NCI-H526 treated with DMSO at 0.1 percent for 48 hours (cell line): ENCODE data around the gene CD84.
"Not testable (repeated sequence)": the region's sequence is repeated elsewhere in the genome, so short reads cannot be mapped to it uniquely, and the experiment has no call there.

Source experiments
- DNase-seq: peaks from one replicate; lab custom pipeline; 2025; lab: John Stamatoyannopoulos, UW

CD84 gene

DNA sequence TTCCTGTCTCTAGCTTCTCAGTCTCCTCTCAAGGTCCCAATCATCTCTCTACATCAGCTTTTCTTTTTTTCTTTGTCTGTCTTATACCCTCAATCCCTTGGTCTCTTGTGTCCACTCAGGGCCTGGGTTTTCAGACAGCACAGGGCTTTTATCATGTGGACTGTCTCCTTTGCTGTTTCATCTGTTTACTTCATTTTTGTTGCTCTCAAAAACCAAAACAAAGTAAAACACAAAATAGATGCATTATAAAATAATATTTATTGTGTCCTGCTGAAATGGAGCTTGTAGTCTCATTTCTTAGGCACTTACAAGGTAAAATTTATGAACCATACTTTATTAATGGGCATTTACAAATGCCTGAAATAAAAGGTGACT, 38.5 kb downstream of the CD84 start:
- no peak for DNase-seq

DNA sequence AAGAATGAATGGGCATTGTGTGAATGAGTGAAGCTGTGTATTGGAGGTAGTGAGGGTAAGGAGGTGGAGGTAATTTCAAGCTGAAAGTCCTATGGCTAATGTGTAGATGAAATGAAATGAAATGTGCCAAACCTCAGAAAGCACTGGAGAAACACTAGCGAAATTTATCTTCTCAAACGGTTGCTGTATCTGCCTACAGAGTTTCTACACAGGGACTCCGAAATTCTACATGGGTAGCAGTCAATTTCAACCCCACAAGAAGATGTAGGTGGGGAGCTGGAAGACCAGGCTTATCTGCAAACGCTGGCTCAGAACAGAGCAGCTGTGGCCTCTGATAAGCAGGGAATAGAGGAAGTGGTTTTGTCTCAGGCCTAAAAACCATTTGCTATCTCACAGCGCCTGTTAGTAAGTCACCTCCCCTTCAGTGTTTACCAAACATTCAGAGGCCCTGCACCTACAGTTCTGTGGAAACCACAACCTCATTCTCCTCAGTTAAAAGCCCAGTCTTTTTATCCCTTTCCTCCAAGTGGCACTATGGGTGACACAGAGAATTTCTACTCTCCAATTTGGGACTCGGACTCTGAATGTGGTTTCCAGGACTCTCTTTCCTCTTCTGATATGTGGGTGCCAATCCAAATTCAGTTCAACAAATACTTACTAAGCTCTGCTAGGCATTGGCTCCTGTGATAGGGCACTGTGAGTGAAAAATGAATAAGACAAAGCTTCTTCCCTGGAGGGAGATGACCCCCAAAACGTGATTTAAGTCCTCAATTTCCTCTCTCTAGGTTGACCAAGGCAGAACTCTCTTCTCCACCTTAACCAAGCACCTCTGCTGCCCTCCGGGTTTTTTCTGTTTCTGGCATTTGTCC, 39.1 kb downstream of the CD84 start:
- no peak for DNase-seq

DNA sequence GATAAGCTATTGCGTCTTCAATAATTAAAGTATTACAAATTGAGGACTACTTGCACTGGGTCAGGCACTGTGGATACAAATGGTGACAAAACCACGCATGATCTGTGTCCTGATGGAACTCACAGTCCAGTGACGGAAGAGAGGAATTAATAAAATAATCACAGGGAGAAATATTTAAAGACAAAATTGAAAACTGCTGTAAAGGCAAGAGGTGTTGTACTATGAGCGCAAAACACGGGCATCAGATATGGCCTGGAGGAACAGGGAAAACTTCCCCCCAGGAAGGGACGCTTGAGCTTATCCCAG, 39.7 kb downstream of the CD84 start:
- DNase-seq, result no peak

DNA sequence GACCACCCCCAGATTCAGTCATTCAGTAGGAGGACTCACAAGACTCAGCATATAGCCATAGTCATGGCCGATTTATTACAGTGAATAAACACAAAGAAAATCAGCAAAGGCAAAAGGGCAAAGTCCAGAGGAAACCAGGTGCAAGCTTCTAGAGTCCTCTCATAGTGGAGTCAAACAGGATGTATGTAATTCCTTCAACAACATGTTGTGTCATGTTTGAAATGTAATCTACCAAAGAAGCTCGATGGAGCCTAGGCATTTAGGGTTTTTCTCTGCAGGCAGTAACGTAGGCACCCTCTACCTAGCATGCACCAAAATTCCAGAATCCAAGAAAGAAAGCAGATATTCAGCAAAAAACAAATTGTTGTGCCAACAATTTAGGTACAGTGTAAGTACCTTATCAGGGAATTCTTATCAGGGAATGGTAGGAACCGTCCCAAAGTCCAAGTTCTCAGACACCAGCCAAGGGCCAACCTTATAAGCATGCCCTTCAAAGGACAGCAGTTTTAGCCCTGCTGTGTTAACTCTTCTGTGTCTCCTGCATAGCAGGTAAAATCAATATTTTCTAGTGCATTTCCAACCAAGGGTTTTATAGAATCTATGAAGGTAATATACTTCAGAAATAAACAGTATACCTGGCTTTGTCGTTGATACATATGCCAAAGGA, 40.2 kb downstream of the CD84 start:
- DNase-seq, result peak; percentile 79

DNA sequence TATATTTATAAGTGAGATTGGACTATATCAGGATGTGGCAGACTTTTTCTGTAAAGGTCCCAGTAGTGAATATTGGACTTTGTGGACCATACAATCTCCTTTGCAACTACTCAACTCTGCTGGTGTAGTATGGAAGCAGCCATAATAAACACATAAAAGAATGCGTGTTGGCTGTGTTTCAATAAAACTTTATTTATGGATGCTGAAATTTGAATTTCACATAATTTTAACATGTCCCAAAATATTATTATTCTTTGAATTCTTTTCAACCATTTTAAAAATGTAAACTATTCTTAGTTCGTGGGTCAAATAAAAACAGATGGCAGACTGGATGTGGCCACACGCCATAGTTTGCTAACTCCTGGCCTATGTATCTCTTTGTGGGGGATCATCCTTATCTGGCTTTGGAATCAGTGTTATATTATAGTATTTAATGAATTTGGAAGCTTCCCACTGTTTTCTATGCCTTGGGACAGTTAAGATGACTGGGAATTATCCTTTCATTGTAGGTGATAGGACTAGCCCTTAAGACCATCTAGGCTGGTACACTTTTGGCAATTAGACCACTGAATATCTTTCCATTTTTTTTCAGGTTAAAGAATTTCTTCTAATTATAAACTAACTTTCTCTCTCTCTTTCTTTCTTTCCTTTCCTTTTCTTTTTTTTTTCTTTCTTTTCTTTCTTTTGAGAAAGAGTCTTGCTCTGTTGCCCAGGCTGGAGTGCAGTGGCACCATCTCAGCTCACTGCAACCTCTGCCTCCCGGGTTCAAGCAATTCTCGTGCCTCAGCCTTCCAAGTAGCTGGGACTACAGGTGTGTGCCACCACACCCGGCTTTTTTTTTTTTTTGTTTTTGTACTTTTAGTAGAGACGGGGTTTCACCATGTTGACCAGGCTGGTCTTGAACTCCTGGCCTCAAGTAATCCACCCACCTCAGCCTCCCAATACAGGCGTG, 41.3 kb downstream of the CD84 start:
- DNase-seq, result no peak

DNA sequence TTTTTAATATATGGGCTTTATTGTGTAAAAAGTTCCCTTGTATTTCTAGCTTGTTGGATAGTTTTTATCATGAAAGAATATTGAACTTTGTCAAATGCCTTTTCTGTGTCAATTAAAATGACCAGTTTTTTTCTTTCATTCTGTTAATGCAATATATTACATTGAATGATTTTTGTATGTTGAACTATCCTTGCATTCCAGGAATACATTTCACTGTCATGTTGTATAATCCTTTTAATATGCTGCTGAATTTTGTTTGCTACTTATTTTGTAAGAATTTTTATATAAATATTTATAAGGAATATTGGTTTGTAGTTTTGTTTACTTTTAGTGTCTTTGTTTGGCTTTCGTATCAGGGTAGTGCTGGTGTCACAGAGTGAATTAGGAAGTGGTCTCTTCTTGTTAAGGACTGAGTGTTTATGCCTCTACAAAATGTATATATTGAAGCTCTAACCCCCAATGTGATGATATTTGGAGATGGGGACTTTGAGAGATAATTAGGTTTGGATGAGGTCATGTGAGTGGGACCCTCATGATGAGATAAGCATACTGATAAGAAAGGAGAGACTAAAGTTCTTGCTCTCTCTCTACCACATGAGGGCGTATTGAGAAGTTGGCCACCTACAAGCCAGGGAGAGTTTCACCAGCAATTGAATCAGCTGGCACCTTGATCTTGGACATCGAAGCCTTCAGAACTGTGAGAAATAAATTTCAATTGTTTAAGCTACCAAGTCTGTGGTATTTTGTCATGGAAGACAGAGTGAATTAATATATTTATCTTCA, 44.3 kb downstream of the CD84 start:
- no peak for DNase-seq

DNA sequence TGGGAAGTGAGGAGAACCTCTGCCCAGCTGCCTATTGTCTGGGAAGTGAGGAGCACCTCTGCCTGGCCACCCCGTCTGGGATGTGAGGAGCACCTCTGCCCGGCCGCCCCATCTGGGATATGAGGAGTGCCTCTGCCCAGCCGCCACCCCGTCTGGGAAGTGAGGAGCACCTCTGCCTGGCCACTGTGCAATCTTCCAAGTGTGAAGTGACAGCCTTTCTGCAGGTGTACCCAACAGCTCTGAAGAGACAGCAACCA, 46.8 kb downstream of the CD84 start:
- DNase-seq, result not testable (repeated sequence)

DNA sequence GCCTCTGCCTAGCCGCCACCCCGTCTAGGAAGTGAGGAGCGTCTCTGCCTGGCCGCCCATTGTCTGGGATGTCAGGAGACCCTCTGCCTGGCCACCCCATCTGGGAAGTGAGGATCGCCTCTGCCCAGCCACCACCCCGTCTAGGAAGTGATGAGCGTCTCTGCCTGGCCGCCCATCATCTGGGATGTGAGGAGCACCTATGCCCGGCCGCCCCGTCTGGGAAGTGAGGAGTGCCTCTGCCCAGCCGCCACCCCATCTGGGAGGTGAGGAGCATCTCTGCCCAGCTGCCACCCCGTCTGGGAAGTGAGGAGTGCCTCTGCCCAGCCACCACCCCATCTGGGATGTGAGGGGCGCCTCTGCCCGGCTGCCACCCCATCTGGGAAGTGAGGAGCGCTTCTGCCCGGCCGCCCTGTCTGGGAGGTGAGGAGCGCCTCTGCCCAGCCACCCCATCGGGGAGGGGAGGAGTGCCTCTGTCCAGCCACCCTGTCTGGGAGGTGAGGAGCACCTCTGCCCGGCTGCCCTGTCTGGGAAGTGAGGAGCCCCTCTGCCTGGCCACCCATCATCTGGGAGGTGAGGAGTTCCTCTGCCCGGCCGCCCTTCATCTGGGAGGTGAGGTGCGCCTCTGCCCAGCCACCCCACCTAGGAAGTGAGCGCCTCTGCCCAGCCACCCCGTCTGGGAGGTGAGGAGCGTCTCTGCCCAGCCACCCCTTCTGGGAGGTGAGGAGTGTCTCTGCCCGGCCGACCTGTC, 47.3 kb downstream of the CD84 start:
- not testable (repeated sequence) for DNase-seq

DNA sequence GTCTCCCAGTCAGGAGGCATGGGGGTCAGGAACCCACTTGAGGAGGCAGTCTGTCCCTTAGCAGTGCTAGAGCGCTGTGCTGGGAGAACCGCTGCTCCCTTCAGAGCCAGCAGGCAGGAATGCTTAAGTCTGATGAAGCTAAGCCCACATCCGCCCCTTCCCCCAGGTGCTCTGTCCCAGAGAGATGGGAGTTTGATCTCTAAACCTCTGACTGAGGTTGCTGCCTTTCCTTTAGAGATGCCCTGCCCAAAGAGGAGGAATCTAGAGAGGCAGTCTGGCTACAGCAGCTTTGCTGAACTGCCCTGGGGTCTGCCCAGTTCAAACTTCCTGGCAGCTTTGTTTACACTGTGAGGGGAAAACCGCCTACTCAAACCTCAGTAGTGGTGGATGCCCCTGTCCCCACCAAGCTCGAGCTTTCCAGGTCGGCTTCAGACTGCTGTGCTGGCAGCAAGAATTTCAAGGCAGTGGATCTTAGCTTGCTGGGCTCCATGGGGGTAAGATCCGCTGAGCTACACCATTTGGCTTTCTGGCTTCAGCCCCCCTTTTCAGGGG, 49.8 kb downstream of the CD84 start:
- not testable (repeated sequence) for DNase-seq

DNA sequence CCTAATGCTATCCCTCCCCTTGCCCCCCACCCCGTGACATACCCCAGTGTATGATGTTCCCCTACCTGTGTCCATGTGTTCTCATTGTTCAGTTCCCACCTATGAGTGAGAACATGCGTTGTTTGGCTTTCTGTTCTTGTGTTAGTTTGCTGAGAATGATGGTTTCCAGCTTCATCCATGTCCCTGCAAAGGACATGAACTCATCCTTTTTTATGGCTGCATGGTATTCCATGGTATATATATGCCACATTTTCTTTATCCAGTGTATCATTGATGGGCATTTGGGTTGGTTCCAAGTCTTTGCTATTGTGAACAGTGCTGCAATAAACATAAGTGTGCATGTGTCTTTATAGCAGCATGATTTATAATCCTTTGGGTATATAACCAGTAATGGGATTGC, 55.5 kb downstream of the CD84 start:
- DNase-seq, result not testable (repeated sequence)

DNA sequence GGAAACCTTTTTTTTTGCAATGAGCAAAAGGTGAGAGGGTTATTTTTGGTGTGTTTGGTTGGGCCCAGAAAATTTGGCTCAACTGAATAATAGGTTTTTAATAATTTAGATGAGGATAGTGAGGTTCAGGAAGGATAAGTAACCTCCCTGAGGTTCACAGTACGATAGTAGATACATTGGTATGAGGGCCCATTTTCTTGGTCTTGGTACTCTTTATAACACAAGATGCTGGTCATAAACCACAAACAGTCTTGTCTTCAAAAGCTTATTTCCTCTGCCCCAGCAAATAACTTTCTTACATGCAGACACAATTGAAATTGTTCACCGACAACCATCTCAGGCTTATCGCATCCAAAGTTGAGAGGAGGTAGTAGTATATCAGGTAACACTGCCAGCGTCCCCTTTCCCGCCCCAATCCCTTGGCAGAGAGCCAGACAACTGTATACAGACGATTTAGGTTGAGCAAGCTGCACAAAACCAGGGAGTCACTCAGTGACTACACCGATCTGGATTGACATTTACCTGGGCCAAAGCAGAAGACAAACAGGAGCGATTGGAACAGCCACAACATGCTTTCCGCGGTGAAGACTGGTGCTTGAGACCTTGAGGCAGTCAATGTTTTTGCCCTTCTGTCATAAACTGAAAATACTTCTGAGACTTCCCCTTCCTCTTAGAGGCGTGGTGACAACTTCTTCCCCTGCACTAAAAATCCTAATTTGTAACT, 56.5 kb downstream of the CD84 start, which contains the start of gene SLAMF6:
Gene SLAMF6 (minus strand): TSS at position 634 of the 724 bp plus-strand sequence. CDS start 63 bp downstream, at position 571.
- DNase-seq, result no peak

DNA sequence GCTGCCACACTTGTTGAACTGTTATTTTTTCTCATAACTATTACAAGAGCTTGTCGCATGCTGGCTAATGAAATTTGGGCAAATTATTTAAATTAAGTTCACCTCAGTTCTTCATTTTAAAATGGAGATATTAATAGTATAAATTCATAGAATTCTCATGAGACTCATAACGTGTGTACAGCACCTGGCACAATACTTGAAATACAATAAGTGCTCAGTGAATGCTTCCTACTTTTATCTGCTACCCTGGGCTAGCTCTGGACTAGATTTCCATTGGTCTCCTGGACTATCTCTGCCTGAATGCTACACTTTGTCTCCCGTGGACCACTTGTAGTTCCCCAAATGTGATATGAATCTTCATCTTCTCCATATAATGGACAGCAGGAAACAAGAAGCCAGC, 57.2 kb downstream of the CD84 start:
- DNase-seq, result no peak

DNA sequence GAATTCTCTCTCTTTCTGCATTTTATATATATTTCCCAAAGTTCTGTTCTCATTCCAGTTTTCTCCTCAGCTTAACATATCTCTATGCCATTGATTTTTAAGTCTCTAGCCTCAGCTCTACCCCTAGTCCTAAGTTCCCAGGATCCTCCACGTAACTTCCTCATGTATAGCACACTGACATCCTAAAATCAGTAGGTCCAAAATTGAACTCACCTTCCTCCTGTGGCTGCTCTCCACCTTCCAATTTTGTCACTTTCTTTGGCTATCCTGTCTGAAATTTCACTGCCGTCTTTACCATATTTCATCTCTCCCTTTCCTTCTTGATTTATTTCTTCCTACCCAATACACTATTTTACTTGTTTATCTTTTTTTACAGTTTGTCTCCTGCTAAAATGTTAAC, 57.7 kb downstream of the CD84 start:
- no peak for DNase-seq

DNA sequence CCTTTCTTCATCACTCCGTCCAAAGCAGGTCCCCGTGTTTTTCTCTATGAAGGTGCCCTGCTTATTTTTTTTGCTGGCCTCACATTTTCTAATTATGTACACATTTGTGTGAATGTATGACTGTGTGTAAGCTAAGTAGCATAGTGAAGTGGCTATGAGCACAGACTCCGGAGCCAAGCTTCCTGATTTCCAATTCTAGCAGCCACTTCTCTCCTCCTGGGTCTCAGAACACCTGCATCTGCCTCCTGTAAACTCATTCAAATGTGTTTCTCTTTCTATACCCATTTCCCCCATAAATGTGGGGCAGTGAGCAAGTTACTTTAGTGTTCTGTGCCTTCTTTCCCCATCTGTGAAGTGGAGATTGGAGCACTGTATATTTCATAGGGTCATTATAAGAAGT, 58.3 kb downstream of the CD84 start:
- no peak for DNase-seq

DNA sequence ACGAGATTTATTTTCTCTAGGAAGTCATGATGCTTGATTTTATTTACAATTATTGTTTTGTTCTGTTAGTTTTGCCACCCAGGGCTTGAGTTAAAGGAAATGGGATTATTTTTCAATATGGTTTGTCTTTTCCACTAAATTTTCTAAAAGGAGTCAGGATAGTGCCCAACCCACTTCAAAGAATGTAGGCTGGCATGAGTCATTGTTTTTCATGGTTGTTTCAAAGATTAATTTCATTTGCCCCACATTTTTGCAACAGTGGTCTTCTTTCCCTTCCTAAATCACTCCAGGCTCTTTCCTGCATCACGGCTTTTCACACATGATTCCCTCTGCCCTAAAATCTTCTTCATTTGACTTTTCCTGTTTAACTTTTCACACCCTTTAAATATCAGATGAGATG, 58.7 kb downstream of the CD84 start:
- no peak for DNase-seq

DNA sequence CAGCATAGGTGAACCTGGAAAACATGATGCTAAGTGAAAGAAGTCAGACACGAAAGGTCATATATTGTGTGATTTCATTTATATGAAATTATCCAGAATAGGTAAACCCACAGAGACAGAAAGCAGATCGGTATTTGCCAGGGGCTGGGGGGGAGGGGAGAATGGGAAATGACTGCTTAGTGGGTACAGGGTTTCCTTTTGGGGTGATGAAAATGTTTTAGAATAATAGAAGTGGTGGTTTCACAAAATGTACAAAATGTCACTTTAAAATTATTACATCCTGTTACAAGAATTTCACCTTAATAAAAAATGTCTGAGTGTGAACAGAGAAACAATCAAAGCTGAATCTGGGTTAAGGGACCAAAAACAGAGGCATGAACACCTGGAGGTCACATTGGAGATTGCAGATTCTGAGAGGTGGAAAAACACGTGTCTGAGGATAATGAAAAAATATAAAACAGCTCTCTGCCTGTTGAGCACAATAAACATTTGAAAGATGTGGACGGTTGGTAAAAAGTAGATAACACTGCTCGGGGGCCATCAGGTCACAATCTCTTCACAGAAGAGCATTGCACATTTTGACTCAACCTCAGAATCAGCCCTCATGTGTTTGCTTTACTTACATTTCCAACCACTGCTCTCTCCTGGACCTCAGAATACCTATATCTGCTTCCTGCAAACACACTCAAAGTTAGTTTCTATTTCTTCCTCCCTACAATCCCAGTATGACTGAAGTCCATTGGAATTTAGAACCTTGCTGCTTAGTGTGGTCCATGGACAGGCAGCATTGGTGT, 59.5 kb downstream of the CD84 start:
- no peak for DNase-seq

DNA sequence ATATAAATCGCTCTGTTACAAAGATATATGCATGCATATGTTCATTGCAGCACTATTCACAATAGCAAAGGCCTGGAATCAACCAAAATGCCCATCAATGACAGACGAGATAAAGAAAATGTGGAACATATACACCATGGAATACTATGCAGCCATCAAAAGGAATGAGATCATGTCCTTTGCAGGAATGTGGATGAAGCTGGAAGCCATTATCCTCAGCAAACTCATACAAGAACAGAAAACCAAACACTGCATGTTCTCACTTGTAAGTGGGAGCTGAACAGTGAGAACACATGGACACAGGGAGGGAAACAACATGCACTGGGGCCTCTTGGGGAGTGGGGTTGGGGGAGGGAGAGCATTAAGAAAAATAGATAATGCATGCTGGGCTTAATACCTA, 61.8 kb downstream of the CD84 start:
- DNase-seq, result not testable (repeated sequence)

DNA sequence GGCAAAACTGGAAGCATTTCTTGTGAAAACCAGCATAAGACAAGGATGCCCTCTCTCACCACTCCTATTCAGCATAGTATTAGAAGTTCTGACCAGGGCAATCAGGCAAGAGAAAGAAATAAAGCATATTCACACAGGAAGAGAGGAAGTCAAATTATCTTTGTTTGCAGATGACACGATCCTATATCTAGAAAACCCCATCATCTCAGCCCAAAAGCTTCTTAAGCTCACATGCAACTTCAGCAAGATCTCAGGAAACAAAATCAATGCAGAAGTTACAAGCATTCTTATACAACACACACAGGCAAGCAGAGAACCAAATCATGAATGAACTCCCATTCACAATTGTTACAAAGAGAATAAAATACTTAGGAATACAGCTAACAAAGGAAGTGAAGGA, 63.4 kb downstream of the CD84 start:
- not testable (repeated sequence) for DNase-seq

DNA sequence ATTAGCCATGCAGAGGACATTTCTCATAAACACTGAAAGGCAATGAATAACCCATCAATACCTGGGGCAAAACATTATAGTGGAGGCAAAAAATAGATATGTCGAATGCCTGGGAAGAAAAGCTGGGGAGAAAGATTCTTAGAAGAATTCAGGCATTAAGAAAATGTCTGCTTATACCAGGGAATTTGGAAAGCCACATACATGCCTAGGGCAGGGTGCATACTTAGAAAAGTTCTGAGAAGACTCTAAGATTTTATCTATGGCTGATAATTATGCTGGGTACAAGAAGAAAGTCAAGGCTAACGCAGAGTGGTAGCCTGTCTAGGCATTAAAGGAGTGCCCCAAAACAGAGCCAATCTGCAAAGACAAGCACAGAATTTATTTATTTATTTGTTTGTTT, 74.6 kb downstream of the CD84 start:
- no peak for DNase-seq
